ENCODE results near the gene FOXJ1. TPM values are rescaled to one million over a fixed set of nuclear protein-coding genes. Genes with fewer than 3 reads are reported as not detected.

FOXJ1 gene
- total RNA-seq, 1 experiment from 2014 or later, result 4.0 TPM

GRCh38 chr17:76142585-76143041 lies 1.6 kb upstream of the FOXJ1 start:
- H3K27me3 ChIP-seq (ENCODE audit: insufficient read depth, low read length), result peaks cover 33% of the 10 kb centered on the region

More at GRCh38 chr17:76142585-76143041, 1.6 kb upstream of the FOXJ1 start:
- Histone ChIP-seq H3K4me1 (ENCODE audit: insufficient read depth, low read length) (peaks cover 27% of the 10 kb centered on the region), H2AK5ac (ENCODE audit: insufficient read length, low read length) (no peak overlapping the region), H2BK120ac (ENCODE audit: low read depth, low read length, poor library complexity, severe bottlenecking) (no peak overlapping the region), H2BK12ac (ENCODE audit: insufficient read length, low read depth, low read length) (no peak overlapping the region), H3K4ac (ENCODE audit: low read depth, low read length) (no peak overlapping the region), H4K5ac (ENCODE audit: insufficient read length, low read depth, low read length) (no peak overlapping the region), H3K23ac (ENCODE audit: insufficient read length, low read depth, low read length) (no peak overlapping the region), H3K18ac (ENCODE audit: insufficient read length, low read depth, low read length) (no peak overlapping the region), H4K91ac (ENCODE audit: insufficient read length, low read depth, low read length) (no peak overlapping the region), H3K9ac (ENCODE audit: extremely low read depth, insufficient read length, low read length) (no peak overlapping the region), H3K79me2 (ENCODE audit: insufficient read depth, low read length) (no peaks in the 10 kb centered on the region), H3K23me2 (ENCODE audit: insufficient read length, low read depth, low read length, poor library complexity, severe bottlenecking) (peaks cover 37% of the 10 kb centered on the region), H3K27ac (ENCODE audit: insufficient read length, low read depth, low read length) (no peak overlapping the region), H2BK15ac (ENCODE audit: low read depth, low read length) (no peak overlapping the region), H4K8ac (replicated peaks; ENCODE audit: insufficient read length, low read depth, low read length) (no peak overlapping the region), H4K20me1 (ENCODE audit: control insufficient read depth, insufficient read depth, insufficient read length) (no peaks in the 10 kb centered on the region), H3K14ac (ENCODE audit: insufficient read depth, low read length) (no peak overlapping the region), H2AFZ (ENCODE audit: low read length) (no peak overlapping the region), H3T11ph (ENCODE audit: low read length) (no peak overlapping the region), H3K56ac (ENCODE audit: insufficient read length, low read depth, low read length) (no peak overlapping the region), H2BK20ac (ENCODE audit: low read depth, low read length, poor library complexity, severe bottlenecking) (no peak overlapping the region), H3K79me1 (ENCODE audit: insufficient read depth, low read depth, low read length, poor library complexity, severe bottlenecking) (no peaks in the 10 kb centered on the region), H2BK5ac (ENCODE audit: insufficient read length, low read length) (no peak overlapping the region), H3K4me2 (ENCODE audit: insufficient read depth, insufficient read length, low read length) (peak overlapping the region; percentile 84), H3K9me3 (ENCODE audit: control insufficient read depth, low read depth, low read length) (no peaks in the 10 kb centered on the region)
- Mint-ChIP-seq H3K27ac (no peak overlapping the region), H3K4me3 (peak overlapping the region in 1 of 2 experiments; percentile 86; a peak in 3 of 5 replicates), H3K27me3 (ENCODE audit: low read depth) (peaks cover 82% of the 10 kb centered on the region), H3K36me3 (ENCODE audit: insufficient read depth in 1 of 3, low read depth in 3 of 3) (no peaks in the 10 kb centered on the region), H3K4me1 (peaks cover 64 to 71% of the 10 kb centered on the region in 2 experiments), H3K9me3 (peaks cover 0 to 1% of the 10 kb centered on the region in 2 experiments; a peak in 2 of 5 replicates)
- TF ChIP-seq, protein P1, sequence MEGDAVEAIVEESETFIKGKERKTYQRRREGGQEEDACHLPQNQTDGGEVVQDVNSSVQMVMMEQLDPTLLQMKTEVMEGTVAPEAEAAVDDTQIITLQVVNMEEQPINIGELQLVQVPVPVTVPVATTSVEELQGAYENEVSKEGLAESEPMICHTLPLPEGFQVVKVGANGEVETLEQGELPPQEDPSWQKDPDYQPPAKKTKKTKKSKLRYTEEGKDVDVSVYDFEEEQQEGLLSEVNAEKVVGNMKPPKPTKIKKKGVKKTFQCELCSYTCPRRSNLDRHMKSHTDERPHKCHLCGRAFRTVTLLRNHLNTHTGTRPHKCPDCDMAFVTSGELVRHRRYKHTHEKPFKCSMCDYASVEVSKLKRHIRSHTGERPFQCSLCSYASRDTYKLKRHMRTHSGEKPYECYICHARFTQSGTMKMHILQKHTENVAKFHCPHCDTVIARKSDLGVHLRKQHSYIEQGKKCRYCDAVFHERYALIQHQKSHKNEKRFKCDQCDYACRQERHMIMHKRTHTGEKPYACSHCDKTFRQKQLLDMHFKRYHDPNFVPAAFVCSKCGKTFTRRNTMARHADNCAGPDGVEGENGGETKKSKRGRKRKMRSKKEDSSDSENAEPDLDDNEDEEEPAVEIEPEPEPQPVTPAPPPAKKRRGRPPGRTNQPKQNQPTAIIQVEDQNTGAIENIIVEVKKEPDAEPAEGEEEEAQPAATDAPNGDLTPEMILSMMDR (conservative IDR thresholded peaks at IDR 0.05), result no peak
- WGBS (ENCODE audit: extremely low coverage, insufficient read length, low lambda C conversion rate), result no CpG with 5 or more reads among the region's 6 CpGs
- DNase-seq, result peak; percentile 48

Measured in H9 (cell line).